Mucosa of stomach (tissue), 1 donor: ENCODE results near the gene RNF157.

Experiments
- H3K27me3 ChIP-seq: one replicate; pipeline ENCODE4 v1.7.0; 2013; ENCODE audit warnings: mild to moderate bottlenecking, low read length; ENCODE audit not compliant: control insufficient read depth, insufficient read depth
- H3K36me3 ChIP-seq: one replicate; pipeline ENCODE4 v1.7.0; 2013; ENCODE audit warnings: low read length; ENCODE audit not compliant: control insufficient read depth, insufficient read depth
- H3K4me1 ChIP-seq: one replicate; pipeline ENCODE4 v1.7.0; 2013; ENCODE audit warnings: mild to moderate bottlenecking, low read length; ENCODE audit not compliant: control insufficient read depth, insufficient read depth
- H3K4me3 ChIP-seq: one replicate; pipeline ENCODE4 v1.7.0; 2013; ENCODE audit warnings: low read length
- H3K9ac ChIP-seq: one replicate; pipeline ENCODE4 v1.7.0; 2013; ENCODE audit warnings: mild to moderate bottlenecking, low read length, moderate library complexity
- H3K9me3 ChIP-seq: one replicate; pipeline ENCODE4 v1.7.0; 2013; ENCODE audit warnings: mild to moderate bottlenecking, low read length, moderate library complexity; ENCODE audit not compliant: control insufficient read depth
- donor health status: Pancreatic carcinoma.

The RNF157 gene

DNA sequence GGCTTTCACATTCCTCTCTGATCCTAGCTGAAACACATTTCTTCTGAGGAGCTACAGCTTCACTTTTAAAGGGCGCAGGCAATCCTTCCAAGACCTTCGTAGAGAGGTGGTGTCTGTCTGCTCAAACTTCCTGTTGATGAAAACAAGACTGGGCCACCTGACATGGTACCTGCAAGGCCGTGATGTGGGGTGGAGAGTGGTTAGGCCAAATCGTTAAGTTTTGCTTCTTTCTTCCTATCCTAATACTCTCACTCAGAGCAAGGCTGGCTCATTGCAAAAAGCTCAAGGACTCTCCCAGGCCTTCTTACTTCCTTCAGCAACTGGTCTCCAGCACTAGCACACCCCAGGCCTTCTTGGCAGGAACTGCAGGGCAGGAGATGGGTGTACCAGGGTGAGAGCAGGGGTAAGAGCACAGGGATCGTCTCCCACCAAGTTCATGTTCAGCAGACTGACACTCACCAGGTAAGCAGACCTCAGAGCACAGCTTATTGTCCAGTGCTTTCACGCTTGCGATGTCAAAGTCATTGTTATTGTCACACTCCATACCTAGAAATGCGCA, 88.3 kb downstream of the RNF157 start:
- Histone ChIP-seq H3K4me3 (no peak overlapping the region), H3K9ac (no peak overlapping the region), H3K36me3 (no peaks in the 10 kb centered on the region), H3K27me3 (no peaks in the 10 kb centered on the region), H3K4me1 (no peaks in the 10 kb centered on the region), H3K9me3 (no peaks in the 10 kb centered on the region)

- H3K4me3 ChIP-seq: no peak overlapping the region
- H3K9ac ChIP-seq: no peak overlapping the region
Observed at GRCh38 chr17:76150712-76151622, 89.3 kb downstream of the RNF157 start.

GRCh38 chr17:76149214-76149613, 91.1 kb downstream of the RNF157 start:
- Histone ChIP-seq H3K9ac (no peak overlapping the region), H3K36me3 (no peaks in the 10 kb centered on the region), H3K27me3 (no peaks in the 10 kb centered on the region), H3K9me3 (no peaks in the 10 kb centered on the region), H3K4me1 (no peaks in the 10 kb centered on the region), H3K4me3 (no peak overlapping the region)

More at GRCh38 chr17:76150712-76151622, 89.3 kb downstream of the RNF157 start:
- no peaks in the 10 kb centered on the region for H3K9me3 ChIP-seq
- no peaks in the 10 kb centered on the region for H3K27me3 ChIP-seq
- no peaks in the 10 kb centered on the region for H3K4me1 ChIP-seq
- no peaks in the 10 kb centered on the region for H3K36me3 ChIP-seq

- no peaks in the 10 kb centered on the region for H3K4me1 ChIP-seq
- H3K4me3 ChIP-seq: no peak overlapping the region
- no peak overlapping the region for H3K9ac ChIP-seq
- H3K9me3 ChIP-seq: no peaks in the 10 kb centered on the region
- no peaks in the 10 kb centered on the region for H3K36me3 ChIP-seq
- H3K27me3 ChIP-seq: no peaks in the 10 kb centered on the region
Observed at GRCh38 chr17:76148015-76148326, 92.3 kb downstream of the RNF157 start.

GRCh38 chr17:76147211-76148014, 92.9 kb downstream of the RNF157 start:
- Histone ChIP-seq H3K9ac (no peak overlapping the region), H3K4me3 (no peak overlapping the region), H3K27me3 (no peaks in the 10 kb centered on the region), H3K36me3 (no peaks in the 10 kb centered on the region), H3K9me3 (no peaks in the 10 kb centered on the region), H3K4me1 (no peaks in the 10 kb centered on the region)

DNA sequence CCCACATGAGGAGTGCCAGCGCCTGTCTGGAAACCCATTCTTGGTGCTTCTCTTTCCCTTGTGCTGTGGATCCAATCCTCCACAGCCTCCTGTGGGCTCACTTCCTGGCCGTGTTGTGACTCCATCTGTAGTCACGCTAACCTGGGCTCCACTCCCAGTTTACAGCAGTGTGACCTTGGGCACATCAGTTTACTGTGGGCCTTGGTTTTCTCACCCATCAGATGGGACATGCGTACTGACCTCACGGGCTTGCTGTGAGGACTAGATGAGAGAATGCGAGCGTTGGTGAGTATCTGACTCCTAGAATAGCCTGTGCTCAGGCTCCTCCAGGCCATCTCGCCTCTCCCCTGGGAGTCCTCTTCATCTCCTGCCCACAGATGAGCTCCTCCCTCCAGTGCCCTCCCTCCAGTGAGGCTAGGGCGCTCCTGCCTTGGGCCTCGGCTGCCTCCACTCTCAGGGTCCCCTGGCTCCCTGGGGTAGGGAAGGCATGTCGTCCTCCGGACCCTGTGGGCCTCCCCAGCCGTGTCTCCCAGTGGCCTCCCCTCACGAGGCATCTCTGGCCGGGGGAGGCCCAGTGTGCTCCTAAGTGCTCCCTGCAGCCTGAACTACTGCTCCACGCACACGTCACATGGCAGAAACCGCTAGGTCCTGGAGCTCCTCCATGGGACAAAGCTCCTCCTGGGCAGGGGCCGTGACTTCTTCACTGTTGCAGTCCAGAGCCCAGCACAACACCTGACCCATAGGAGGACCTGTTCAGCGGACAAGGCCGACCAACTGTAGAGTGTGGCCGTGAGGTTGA, 94.0 kb downstream of the RNF157 start:
- no peaks in the 10 kb centered on the region for H3K36me3 ChIP-seq
- H3K27me3 ChIP-seq: peaks cover 6% of the 10 kb centered on the region
- no peak overlapping the region for H3K4me3 ChIP-seq
- H3K4me1 ChIP-seq: peaks cover 5% of the 10 kb centered on the region
- H3K9ac ChIP-seq: no peak overlapping the region
- no peaks in the 10 kb centered on the region for H3K9me3 ChIP-seq

GRCh38 chr17:76145231-76146052, 94.9 kb downstream of the RNF157 start:
- Histone ChIP-seq H3K36me3 (no peaks in the 10 kb centered on the region), H3K4me3 (no peak overlapping the region), H3K27me3 (peaks cover 13% of the 10 kb centered on the region), H3K9ac (no peak overlapping the region), H3K9me3 (no peaks in the 10 kb centered on the region), H3K4me1 (peaks cover 12% of the 10 kb centered on the region)

DNA sequence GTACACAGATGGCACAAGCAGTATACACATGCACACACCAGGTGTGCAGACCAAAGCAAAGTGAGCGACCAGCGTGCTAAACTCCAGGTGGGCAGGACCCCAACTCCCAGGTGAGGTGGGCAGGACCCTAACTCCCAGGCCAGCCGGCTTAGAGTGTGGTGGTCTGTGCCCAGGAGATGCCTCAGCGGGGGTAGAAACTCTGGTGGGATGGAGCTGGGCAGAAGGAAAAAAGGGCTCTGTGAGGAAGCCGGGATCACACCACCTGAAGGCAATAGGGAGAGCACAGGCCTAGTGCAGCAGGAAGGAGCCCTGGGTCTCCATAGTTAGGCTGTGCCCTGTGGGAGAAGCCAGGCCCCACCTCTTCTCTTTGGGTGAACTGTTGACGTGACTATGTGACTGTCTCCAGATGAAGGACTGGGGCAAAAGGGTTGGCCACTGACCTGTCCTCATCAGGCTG, 97.7 kb downstream of the RNF157 start:
- Histone ChIP-seq H3K4me3 (no peak overlapping the region), H3K36me3 (no peaks in the 10 kb centered on the region), H3K9ac (no peak overlapping the region), H3K4me1 (peaks cover 14% of the 10 kb centered on the region), H3K9me3 (no peaks in the 10 kb centered on the region), H3K27me3 (peaks cover 41% of the 10 kb centered on the region)

DNA sequence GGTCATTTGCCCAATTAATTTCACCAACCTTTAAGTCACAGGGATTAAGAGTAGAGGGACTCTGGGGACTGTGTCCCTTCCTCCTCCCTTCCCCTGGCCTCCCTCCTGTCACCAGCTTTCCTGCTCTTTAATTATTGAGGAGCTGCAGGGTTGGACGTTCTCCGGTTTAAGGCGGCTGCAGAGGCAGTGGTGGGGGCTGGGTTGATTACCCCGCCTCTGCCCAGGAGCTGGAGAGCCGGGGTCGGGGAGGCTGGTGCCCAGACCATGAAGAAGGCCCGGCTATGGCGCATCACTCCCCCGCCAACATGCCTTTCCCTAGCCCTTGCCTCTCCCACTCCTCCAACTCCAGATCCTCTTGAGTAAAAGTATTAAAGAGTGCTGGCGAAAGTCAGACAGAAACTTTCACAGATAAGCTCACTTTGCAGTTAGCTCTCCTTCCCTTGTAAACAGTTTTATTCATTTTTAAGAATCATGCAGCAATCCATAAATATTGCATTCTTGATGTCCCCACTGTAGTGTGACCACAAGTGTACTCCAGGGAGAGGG, 98.2 kb downstream of the RNF157 start:
- H3K9me3 ChIP-seq: no peaks in the 10 kb centered on the region
- no peaks in the 10 kb centered on the region for H3K36me3 ChIP-seq
- peaks cover 45% of the 10 kb centered on the region for H3K27me3 ChIP-seq
- H3K4me1 ChIP-seq: peaks cover 14% of the 10 kb centered on the region
- no peak overlapping the region for H3K4me3 ChIP-seq
- no peak overlapping the region for H3K9ac ChIP-seq

DNA sequence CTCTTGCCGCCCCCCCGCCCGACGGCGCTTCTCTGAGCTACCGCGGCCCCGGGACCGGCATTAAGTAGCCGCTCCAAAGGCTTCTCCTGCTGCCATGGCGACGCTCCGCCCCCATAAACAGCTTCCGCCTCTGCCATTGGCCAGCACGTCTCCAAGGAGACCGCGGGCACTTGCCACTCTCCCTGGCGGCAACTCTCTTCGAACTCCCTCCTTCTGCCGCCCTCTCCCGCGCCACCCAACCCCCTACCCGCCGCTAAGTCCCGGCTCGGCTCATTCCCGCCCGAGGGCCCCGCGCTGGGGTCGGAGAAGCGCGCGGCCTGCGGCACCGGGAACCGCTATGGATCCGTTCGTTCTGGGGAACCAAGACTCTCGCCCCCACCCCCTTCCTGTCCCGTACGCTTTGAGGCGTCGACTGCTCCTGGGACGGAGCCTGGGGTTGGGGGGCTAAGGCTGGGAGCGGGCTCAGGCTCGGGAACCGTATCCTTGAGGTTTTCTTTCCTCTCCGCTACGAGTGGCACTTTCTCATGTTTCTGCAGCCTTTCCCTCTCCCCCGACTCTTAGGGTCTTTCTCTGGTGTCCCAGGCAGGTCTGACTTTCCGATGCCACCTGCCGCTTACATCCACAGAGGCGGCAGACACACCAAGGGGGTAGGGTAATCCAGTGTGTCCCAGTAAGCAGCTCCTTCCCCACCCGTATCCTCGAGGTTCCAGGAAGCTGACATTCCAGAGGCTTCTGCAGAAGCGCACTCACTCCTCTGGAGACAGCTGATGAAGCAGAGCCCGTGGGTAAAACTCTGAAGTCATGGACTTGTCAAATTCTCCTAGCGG, 98.9 kb downstream of the RNF157 start, which contains the start of gene FOXJ1:
TSS of gene FOXJ1 (minus strand) at position 34 of the 827 bp plus-strand sequence. CDS start 850 bp downstream, outside the sequence.
- Histone ChIP-seq H3K9ac (peak within 1 kb of the TSS; percentile 3), H3K4me3 (peak within 1 kb of the TSS; percentile 1), H3K36me3 (no peaks in the 10 kb centered on the region), H3K4me1 (peaks cover 14% of the 10 kb centered on the region), H3K9me3 (no peaks in the 10 kb centered on the region), H3K27me3 (peaks cover 51% of the 10 kb centered on the region)
